Glutamatergic neuron (in vitro differentiated cells): ENCODE results near the gene DOCK2. TPM values are rescaled to one million over a fixed set of nuclear protein-coding genes. Genes with fewer than 3 reads are reported as not detected.
"Not testable (repeated sequence)": the region's sequence is repeated elsewhere in the genome, so short reads cannot be mapped to it uniquely, and the experiment has no call there.

ENCODE experiments used
- DNase-seq: peaks from one replicate; pipeline ENCODE4 v3.0.0; 2022
- H3K27ac Mint-ChIP-seq: one replicate; pipeline ENCODE4 v1.8.0; 2020; ENCODE audit warnings: mild to moderate bottlenecking, mixed read lengths, inconsistent platforms; ENCODE audit not compliant: unreplicated experiment
- H3K27me3 Mint-ChIP-seq: one replicate; pipeline ENCODE4 v1.8.0; 2020; ENCODE audit warnings: mild to moderate bottlenecking, moderate library complexity, mixed read lengths, inconsistent platforms; ENCODE audit not compliant: unreplicated experiment
- H3K36me3 Mint-ChIP-seq: one replicate; pipeline ENCODE4 v1.8.0; 2020; ENCODE audit warnings: mild to moderate bottlenecking, mixed read lengths, inconsistent platforms; ENCODE audit not compliant: unreplicated experiment
- H3K4me1 Mint-ChIP-seq: one replicate; pipeline ENCODE4 v1.8.0; 2020; ENCODE audit warnings: mild to moderate bottlenecking, low read depth, mixed read lengths, inconsistent platforms; ENCODE audit not compliant: unreplicated experiment
- H3K4me3 Mint-ChIP-seq: one replicate; pipeline ENCODE4 v1.8.0; 2020; ENCODE audit warnings: mild to moderate bottlenecking, mixed read lengths, inconsistent platforms; ENCODE audit not compliant: unreplicated experiment
- H3K9me3 Mint-ChIP-seq: one replicate; pipeline ENCODE4 v1.8.0; 2020; ENCODE audit warnings: mild to moderate bottlenecking, moderate library complexity, mixed read lengths, inconsistent platforms; ENCODE audit not compliant: unreplicated experiment
- CTCF ChIP-seq: fragments of 200-600 bp; sonication (generic); IDR thresholded peaks from one replicate; pipeline ENCODE4 v1.5.0; 2021; ENCODE audit not compliant: partially characterized antibody, unreplicated experiment
- total RNA-seq: library from RNA; stranded (reverse); fragmentation: NEBNext Ultra II Directional; extraction: Animal tissue kit (Norgen Biotek cat#: 25700); gene quantifications from one replicate; pipeline ENCODE4 v1.2.1, GENCODE V29; 2021; ENCODE audit not compliant: unreplicated experiment

Gene DOCK2
- total RNA-seq, 1 donor from 2014 or later: 0.66 TPM

DNA sequence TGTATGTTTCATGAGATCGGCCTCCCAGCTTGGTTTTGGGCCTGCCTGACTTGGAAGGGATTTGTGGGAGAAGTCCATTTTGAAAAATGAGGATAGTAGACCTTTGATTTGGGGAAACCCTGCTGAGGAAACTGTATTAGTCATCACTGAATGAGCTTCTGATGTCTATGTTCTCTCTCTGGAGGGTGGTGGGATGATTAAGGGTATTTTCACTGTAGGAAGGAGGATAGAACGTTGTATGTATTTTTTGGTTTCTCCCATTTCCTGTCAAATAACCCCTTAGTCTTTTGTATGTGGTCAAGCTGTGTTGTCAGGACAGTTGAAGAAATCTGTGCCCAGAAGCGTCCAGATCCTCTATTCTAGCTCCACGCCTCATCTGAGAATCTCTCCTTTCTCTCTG lies 191.3 kb downstream of the DOCK2 start:
- no peaks in the 10 kb centered on the region for H3K4me1 Mint-ChIP-seq
- no peak overlapping the region for H3K4me3 Mint-ChIP-seq
- no peak overlapping the region for H3K27ac Mint-ChIP-seq
- no peak for DNase-seq
- TF ChIP-seq CTCF: no peak
- peaks cover 7% of the 10 kb centered on the region for H3K36me3 Mint-ChIP-seq
- H3K27me3 Mint-ChIP-seq: no peaks in the 10 kb centered on the region
- H3K9me3 Mint-ChIP-seq: no peaks in the 10 kb centered on the region

GRCh38 chr5:169831331-169831730 lies 194.3 kb downstream of the DOCK2 start:
- Mint-ChIP-seq H3K27ac (no peak overlapping the region), H3K9me3 (no peaks in the 10 kb centered on the region), H3K36me3 (peaks cover under 1% of the 10 kb centered on the region), H3K4me3 (no peak overlapping the region), H3K27me3 (no peaks in the 10 kb centered on the region), H3K4me1 (no peaks in the 10 kb centered on the region)
- no peak for DNase-seq
- TF ChIP-seq CTCF: no peak

GRCh38 chr5:169832304-169832703 lies 195.2 kb downstream of the DOCK2 start:
- H3K36me3 Mint-ChIP-seq: no peaks in the 10 kb centered on the region
- no peaks in the 10 kb centered on the region for H3K9me3 Mint-ChIP-seq
- no peak overlapping the region for H3K27ac Mint-ChIP-seq
- DNase-seq: no peak
- H3K27me3 Mint-ChIP-seq: no peaks in the 10 kb centered on the region
- no peak overlapping the region for H3K4me3 Mint-ChIP-seq
- no peak for TF ChIP-seq CTCF
- no peaks in the 10 kb centered on the region for H3K4me1 Mint-ChIP-seq

- no peaks in the 10 kb centered on the region for H3K27me3 Mint-ChIP-seq
- no peak overlapping the region for H3K27ac Mint-ChIP-seq
- H3K36me3 Mint-ChIP-seq: no peaks in the 10 kb centered on the region
- H3K4me3 Mint-ChIP-seq: no peak overlapping the region
- no peaks in the 10 kb centered on the region for H3K4me1 Mint-ChIP-seq
- no peak for DNase-seq
- no peaks in the 10 kb centered on the region for H3K9me3 Mint-ChIP-seq
- TF ChIP-seq CTCF: no peak
Observed at GRCh38 chr5:169832845-169833244, 195.8 kb downstream of the DOCK2 start.

GRCh38 chr5:169833681-169834292 lies 196.7 kb downstream of the DOCK2 start:
- not testable (repeated sequence) for DNase-seq, H3K36me3 Mint-ChIP-seq, H3K27ac Mint-ChIP-seq, H3K4me3 Mint-ChIP-seq, H3K9me3 Mint-ChIP-seq, H3K4me1 Mint-ChIP-seq, H3K27me3 Mint-ChIP-seq

- not testable (repeated sequence) for H3K9me3 Mint-ChIP-seq, DNase-seq, H3K4me1 Mint-ChIP-seq, H3K27ac Mint-ChIP-seq, H3K36me3 Mint-ChIP-seq, H3K27me3 Mint-ChIP-seq, H3K4me3 Mint-ChIP-seq
Observed at GRCh38 chr5:169834540-169834939, 197.5 kb downstream of the DOCK2 start.
